Neural crest cell (in vitro differentiated cells): Measurements from ENCODE around the gene RAB17. TPM values are rescaled to one million over a fixed set of nuclear protein-coding genes. Genes with fewer than 3 reads are reported as not detected.

Experiments
- DNase-seq: peaks from one replicate; pipeline ENCODE4 v3.0.0; 2021; ENCODE audit warnings: low read depth, mixed read lengths, low spot score
- H3K27ac Mint-ChIP-seq: one replicate; pipeline ENCODE4 v1.8.0; 2021; ENCODE audit warnings: mild to moderate bottlenecking, mixed read lengths; ENCODE audit not compliant: unreplicated experiment
- H3K27me3 Mint-ChIP-seq: 2 replicates; pipeline ENCODE4 v1.8.0; 2021; ENCODE audit warnings: low read depth, mild to moderate bottlenecking, mixed read lengths
- H3K36me3 Mint-ChIP-seq: 2 replicates; pipeline ENCODE4 v1.8.0; 2021; ENCODE audit warnings: low read depth, mild to moderate bottlenecking, mixed read lengths
- H3K4me1 Mint-ChIP-seq: 2 replicates; pipeline ENCODE4 v1.8.0; 2021; ENCODE audit warnings: mixed read lengths
- H3K4me3 Mint-ChIP-seq: one replicate; pipeline ENCODE4 v1.8.0; 2021; ENCODE audit warnings: mild to moderate bottlenecking, mixed read lengths
- H3K9me3 Mint-ChIP-seq: 2 replicates; pipeline ENCODE4 v1.8.0; 2021; ENCODE audit warnings: mixed read lengths
- CTCF ChIP-seq: fragments of 200-600 bp; sonication (generic); conservative IDR thresholded peaks from 2 replicates; pipeline ENCODE4 v1.5.0; 2021; ENCODE audit warnings: antibody characterized with exemption, mild to moderate bottlenecking
- total RNA-seq: library from RNA; stranded (reverse); gene quantifications from 2 replicates; pipeline ENCODE4 v1.2.1, GENCODE V29; 2021

The RAB17 gene
- total RNA-seq, 1 donor from 2014 or later = not detected

GRCh38 chr2:237588044-237588696, 2.4 kb downstream of the RAB17 start:
- DNase-seq = no peak
- Mint-ChIP-seq H3K9me3 (peaks cover 2% of the 10 kb centered on the region), H3K4me1 (peaks cover 25% of the 10 kb centered on the region), H3K27me3 (no peaks in the 10 kb centered on the region), H3K4me3 (no peak overlapping the region), H3K36me3 (no peaks in the 10 kb centered on the region), H3K27ac (peak overlapping the region; percentile 67)
- no peak for TF ChIP-seq CTCF

- peaks cover 2% of the 10 kb centered on the region for H3K9me3 Mint-ChIP-seq
- no peak for TF ChIP-seq CTCF
- peaks cover 30% of the 10 kb centered on the region for H3K4me1 Mint-ChIP-seq
- H3K36me3 Mint-ChIP-seq = no peaks in the 10 kb centered on the region
- no peak overlapping the region for H3K4me3 Mint-ChIP-seq
- no peak for DNase-seq
- no peaks in the 10 kb centered on the region for H3K27me3 Mint-ChIP-seq
- no peak overlapping the region for H3K27ac Mint-ChIP-seq
Observed at GRCh38 chr2:237585590-237586221, 4.8 kb downstream of the RAB17 start.

- peaks cover 25% of the 10 kb centered on the region for H3K4me1 Mint-ChIP-seq
- peaks cover 2% of the 10 kb centered on the region for H3K9me3 Mint-ChIP-seq
- DNase-seq = no peak
- H3K27me3 Mint-ChIP-seq = peaks cover 2% of the 10 kb centered on the region
- no peak overlapping the region for H3K27ac Mint-ChIP-seq
- no peak for TF ChIP-seq CTCF
- H3K36me3 Mint-ChIP-seq = no peaks in the 10 kb centered on the region
- H3K4me3 Mint-ChIP-seq = no peak overlapping the region
Observed at GRCh38 chr2:237583385-237584295, 6.9 kb downstream of the RAB17 start.

- H3K9me3 Mint-ChIP-seq = peaks cover 2% of the 10 kb centered on the region
- H3K4me1 Mint-ChIP-seq = peaks cover 25% of the 10 kb centered on the region
- H3K27me3 Mint-ChIP-seq = peaks cover 2% of the 10 kb centered on the region
- peak; percentile 62 for TF ChIP-seq CTCF
- H3K27ac Mint-ChIP-seq = peak overlapping the region; percentile 12
- H3K36me3 Mint-ChIP-seq = no peaks in the 10 kb centered on the region
- no peak overlapping the region for H3K4me3 Mint-ChIP-seq
- DNase-seq = peak; percentile 29
Observed at GRCh38 chr2:237581751-237582746, 8.5 kb downstream of the RAB17 start.
